Measurements from ENCODE around the gene PDCD11.
A peak's percentile ranks its signal among the peaks of the same experiment; 100 is the strongest.
"Not testable (repeated sequence)": the region's sequence is repeated elsewhere in the genome, so short reads cannot be mapped to it uniquely, and the experiment has no call there.

Gene PDCD11, protein sequence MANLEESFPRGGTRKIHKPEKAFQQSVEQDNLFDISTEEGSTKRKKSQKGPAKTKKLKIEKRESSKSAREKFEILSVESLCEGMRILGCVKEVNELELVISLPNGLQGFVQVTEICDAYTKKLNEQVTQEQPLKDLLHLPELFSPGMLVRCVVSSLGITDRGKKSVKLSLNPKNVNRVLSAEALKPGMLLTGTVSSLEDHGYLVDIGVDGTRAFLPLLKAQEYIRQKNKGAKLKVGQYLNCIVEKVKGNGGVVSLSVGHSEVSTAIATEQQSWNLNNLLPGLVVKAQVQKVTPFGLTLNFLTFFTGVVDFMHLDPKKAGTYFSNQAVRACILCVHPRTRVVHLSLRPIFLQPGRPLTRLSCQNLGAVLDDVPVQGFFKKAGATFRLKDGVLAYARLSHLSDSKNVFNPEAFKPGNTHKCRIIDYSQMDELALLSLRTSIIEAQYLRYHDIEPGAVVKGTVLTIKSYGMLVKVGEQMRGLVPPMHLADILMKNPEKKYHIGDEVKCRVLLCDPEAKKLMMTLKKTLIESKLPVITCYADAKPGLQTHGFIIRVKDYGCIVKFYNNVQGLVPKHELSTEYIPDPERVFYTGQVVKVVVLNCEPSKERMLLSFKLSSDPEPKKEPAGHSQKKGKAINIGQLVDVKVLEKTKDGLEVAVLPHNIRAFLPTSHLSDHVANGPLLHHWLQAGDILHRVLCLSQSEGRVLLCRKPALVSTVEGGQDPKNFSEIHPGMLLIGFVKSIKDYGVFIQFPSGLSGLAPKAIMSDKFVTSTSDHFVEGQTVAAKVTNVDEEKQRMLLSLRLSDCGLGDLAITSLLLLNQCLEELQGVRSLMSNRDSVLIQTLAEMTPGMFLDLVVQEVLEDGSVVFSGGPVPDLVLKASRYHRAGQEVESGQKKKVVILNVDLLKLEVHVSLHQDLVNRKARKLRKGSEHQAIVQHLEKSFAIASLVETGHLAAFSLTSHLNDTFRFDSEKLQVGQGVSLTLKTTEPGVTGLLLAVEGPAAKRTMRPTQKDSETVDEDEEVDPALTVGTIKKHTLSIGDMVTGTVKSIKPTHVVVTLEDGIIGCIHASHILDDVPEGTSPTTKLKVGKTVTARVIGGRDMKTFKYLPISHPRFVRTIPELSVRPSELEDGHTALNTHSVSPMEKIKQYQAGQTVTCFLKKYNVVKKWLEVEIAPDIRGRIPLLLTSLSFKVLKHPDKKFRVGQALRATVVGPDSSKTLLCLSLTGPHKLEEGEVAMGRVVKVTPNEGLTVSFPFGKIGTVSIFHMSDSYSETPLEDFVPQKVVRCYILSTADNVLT (N-terminal part only)

DNA sequence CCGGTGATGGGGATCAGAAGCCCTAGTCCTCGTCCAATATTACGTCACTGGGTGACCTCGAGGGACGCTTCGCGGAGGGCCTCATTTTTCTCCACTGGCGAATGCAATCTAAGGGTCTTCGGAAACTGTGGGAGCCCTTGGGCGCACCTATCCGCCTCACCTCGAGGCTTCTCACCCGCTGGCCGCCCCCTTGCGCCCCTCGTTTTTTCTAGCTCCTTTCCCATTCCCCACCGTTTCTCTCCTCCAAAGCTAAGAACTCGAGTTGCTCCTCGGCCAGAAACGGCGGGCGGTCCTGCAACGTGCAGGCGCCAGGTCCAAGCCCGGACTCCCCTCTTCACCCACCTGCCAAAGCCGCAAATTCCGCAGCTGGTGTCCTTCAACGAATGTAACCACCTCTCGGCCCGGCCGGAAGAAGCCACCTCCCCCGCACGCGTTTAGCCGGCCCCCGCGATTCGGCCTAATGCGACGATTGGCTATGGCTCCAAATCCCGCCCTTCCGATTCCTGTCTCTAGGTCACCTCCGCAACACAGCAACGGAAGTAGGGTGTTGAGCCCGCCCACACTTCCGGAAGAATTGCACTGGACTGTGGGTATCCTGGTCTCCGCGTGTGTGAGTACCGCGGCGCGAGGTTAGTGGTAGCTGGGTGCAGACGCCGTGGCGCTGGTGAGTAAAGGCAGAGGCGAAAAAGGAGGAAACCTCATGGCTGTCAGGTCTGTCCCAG, at the start of gene PDCD11, which contains the start of gene ATP5MK:
Gene PDCD11 (plus strand): TSS at position 560 of the 722 bp plus-strand sequence. CDS start 1,801 bp downstream, outside the sequence.
Gene ATP5MK (minus strand): TSS at position 409 of the 722 bp plus-strand sequence. CDS start 4,018 bp downstream, outside the sequence.
- peak; percentile 97 for DNase-seq

DNA sequence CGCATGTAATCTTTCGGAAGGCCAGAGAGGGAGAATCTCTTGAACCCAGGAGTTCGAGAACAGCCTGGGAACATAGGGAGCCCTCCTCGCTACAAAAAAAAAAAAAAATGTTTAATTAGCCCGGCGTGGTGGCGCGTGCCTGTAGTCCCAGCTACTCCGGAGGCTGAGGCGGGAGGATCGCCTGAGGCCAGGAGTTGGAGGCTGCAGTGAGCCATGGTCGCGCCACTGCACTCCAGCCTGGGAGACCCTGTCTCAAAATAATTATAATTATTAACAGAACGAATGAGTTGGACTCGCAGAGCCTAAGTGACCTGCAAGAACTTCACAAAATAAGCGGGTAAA, 46.3 kb upstream of the PDCD11 start:
- no peak for DNase-seq

DNA sequence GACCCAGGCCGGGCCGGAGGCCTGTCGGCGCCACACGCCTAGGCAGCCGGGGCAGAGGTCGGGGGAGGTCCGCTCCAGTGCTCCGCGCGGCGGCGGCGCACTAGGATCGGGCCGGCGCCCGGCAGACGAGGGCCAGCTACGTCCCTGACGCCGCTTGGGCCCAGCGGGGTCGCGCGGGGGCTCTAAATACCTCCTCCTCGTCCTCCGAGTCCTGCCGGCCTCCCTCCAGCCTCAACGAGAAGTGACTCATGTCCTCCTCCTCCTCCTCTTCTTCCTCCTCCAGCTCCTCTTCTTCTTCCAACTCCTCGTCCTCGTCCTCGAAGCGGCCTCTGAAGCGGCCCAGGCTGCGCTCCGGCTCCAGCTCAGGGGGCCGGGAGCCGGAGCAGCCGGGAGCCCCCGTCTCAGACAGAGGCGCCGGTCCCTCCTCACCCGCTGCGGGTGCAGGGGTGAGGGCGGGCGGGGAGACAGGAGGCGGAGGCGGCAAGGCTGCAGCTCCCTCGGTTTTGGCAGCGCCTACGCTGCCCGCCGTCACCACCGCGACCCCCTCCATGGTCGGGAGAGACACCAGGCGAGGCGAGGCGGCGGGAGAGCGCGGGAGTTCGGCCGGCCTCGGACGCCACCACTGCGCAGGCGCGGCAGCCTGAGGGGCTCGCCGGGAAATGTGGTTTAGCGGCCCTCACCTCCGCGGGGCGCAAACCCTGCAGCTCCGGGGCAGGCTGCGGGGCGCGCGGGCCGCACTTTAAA, 45.7 kb upstream of the PDCD11 start, which contains the start of gene PCGF6:
Gene PCGF6 (minus strand): TSS at position 624 of the 744 bp plus-strand sequence. CDS start 74 bp downstream, at position 550.
- DNase-seq = peak; percentile 75

DNA sequence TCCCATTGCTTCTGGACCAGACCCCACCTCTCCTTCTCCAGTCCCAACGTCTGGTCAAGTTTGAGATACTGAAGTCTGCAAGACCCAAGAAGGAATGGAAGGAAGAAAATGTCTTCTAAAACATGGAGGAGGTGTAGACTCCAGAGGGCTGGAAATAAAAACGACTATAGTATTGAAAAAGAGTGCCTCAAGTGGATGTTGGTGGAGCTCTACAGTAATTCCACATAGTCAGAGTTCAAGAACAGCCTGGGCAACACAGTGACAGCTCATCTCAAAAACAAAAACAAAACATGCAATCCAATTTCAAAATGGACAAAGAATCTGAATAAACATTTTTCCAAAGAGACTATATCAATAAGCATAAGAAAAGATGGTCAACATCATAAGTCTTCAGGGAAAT, 43.1 kb upstream of the PDCD11 start:
- no peak for DNase-seq

DNA sequence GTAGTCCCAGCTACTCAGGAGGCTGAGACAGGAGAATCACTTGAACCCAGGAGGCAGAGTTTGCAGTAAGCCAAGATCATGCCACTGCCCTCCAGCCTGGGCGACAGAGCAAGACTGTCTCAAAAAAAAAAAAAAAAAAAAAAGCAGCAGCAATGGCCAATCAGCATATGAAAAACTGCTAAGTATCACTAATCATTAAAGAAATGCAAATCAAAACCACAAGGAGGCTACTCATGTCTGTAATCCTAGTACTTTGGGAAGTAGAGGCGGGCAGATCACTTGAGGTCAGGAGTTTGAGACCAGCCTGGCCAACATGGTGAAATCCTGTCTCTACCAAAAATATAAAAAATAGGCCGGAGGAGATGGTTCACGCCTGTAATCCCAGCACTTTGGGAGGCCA, 41.9 kb upstream of the PDCD11 start:
- not testable (repeated sequence) for DNase-seq

DNA sequence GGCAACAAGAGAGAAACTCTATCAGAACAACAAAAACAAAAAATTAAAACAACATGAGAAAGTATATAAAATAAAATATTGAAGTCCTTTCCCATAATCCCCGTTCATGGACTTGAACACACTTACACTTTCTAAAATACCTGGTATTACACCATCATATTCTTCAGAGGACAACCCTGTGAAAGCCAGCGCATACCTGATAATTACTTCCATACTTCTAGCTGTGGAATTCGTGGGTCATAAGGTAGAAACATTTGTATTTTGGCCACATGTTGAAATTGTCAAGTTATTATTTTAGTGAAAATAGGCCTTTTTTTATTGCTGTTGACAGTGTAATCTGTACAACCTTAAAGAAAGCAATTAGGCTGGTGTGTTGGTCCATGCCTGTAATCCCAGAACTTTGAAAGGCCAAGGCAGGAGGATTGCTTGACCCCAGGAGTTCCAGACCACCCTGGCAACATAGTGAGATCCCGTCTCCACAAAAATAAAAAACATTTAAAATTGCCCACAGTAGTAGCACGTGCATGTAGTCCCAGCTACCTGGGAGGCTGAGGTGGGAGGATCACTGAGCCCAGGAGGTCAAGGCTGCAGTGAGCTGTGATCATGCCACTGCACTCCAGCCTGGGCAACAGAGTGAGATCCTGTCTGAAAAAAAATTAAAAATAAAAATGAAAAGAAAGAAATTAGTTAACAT, 40.4 kb upstream of the PDCD11 start:
- DNase-seq = no peak

DNA sequence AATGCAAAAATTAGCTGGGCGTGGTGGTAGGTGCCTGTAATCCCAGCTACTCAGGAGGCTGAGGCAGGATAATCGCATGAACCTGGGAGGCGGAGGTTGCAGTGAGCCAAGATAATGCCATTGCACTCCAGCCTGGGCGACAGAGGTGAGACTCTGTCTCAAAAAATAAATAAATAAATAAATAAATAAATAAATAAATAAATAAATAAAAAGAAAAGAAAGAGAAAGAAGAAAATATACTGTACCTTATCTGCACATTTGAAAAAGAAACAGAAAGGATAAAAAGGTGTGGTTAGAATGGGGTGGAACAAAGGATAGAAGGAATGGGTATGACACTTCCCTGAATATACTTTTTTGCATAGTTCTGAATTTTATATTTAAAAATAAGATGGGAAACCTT, 36.9 kb upstream of the PDCD11 start:
- DNase-seq = not testable (repeated sequence)

DNA sequence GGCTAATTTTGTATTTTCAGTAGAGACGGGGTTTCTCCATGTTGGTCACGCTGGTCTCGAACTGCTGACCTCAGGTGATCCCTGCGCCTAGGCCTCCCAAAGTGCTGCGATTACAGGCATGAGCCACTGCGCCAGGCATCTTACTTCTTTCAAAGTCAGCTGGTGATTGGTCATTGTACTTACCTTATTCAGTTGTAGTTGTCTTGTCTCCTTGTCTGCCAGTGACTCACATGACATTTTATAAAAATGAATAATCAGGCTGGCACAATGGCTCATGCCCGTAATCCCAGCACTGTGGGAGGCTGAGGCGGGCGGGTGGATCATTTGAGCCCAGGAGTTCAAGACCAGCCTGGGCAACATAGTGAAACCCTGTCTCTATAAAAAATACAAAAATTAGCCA, 35.6 kb upstream of the PDCD11 start:
- not testable (repeated sequence) for DNase-seq

DNA sequence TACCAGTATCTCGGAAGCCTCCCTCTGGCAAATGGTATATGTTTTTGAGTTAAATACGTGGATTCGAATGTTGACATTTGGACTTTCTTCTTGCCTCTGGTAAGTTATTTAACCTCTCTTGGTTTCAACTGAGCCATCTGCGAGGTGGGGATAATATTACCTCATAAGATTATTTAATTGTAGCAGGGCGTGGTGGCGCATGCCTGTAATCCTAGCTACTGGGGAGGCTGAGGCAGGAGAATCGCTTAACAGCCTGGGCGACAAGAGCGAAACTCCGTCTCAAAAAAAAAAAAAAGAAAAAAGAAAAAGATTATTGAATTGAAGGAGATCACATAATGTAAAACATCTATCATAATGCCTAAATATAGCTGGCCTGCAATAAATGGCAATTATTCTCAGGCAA, 29.0 kb upstream of the PDCD11 start:
- no peak for DNase-seq

DNA sequence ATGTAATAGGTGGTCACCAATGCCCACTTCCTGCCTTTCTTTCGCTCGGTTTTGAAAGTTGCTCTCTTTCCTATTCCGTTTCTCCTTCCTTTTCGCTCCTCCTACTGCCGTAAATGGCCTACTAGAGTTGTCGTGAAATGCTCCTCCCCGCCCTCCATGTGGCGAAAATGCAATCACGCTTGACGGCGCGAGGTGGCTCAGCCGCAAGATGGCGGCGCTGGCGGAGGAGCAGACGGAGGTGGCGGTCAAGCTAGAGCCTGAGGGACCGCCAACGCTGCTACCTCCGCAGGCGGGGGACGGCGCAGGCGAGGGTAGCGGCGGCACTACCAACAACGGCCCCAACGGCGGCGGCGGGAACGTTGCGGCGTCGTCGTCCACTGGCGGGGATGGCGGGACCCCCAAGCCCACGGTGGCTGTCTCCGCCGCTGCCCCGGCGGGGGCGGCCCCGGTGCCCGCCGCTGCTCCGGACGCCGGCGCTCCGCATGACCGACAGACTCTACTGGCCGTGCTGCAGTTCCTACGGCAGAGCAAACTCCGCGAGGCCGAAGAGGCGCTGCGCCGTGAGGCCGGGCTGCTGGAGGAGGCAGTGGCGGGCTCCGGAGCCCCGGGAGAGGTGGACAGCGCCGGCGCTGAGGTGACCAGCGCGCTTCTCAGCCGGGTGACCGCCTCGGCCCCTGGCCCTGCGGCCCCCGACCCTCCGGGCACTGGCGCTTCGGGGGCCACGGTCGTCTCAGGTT, 28.5 kb upstream of the PDCD11 start, which contains the start of gene TAF5:
Gene TAF5 (plus strand): TSS at position 195 of the 737 bp plus-strand sequence. CDS start 14 bp downstream, at position 209.
- peak; percentile 94 for DNase-seq

DNA sequence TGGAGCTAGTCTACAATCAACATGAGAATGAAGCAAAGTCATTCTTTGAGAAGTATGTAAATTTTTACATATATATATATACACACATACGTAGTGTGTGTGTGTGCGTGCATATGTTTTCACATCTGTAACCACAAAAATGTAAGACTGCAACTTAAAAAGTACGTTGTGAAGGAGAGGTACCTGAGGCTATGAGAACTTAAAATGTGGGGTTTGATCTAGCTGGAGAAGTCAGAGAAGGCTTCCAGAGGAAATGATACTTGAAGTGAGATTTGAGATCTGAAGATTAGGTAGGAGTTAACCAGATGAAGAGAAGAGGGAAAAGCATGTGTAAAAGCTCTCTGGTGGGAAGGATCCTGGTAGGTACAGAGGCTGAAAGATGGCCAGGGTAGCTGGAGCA, 22.9 kb upstream of the PDCD11 start:
- no peak for DNase-seq

DNA sequence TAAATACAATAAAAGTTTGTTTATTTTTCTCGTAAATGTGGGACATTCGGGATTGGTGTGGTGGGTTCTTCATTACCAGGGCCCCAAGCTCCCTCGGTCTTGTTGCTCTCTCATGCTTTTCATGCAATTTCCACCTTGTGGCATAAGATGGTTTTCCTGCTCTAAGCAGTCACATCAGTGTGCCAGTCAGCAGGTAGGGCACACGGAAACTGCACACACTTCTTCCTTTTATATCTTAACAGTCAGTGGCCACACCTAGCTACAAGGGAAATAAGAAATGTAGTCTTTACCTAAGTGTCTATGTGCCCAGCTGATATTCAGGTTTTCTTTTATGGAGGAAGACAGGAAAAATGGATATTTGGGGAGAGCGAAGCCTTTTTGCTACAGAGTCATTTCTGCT, 22.2 kb upstream of the PDCD11 start:
- no peak for DNase-seq

DNA sequence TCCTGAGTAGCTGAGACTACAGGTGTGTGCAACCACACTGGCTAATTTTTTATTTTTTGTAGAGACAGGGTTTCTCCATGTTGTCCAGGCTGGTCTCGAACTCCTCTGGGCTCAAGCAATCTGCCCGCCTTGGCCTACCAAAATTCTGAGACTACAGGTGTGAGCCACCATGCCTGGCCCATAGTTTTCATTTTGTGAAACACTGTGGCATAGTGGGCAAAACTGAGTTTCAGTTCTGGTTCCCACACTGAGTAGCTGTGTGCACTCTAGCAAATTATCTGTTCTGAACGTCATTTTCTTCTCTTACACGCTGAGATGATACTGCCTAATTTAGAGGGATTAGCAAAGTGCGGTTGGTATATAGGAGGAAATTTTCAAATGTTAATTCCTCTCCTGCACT, 13.7 kb upstream of the PDCD11 start:
- DNase-seq = no peak

DNA sequence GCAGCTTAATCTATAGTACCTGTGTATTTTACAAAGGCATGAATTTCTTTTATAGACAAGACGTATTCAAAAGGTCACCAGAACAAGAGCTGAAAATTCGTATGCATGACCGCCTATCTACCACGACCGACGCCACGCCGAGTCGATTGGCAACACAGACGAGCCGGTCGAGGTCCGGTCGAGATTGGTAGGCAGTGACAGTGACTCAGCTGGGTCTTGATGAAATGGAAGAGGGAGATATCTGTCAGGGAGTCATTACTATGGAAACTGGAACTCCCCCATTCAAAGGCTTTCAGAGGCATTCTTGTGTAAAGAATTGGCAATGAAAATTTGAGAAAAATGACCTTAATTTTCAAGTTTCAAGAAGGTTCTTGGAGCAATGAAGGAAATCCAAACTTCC, 2.2 kb upstream of the PDCD11 start:
- no peak for DNase-seq

DNA sequence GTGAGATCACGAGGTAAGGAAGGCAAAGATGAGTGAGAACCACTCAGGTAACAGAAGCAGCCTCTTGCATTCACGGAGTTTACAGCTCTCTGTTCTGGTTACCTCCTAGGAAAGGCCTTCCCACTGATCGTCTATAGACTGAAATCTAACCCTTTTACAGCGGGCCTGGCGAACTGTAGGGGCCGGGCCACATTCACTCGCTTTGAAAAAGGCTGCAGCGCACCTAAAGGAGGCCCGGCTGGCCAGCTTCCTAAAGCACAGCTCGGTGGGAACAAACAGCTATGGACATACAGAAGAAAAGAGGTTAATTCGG, 716 bp upstream of the PDCD11 start:
- no peak for DNase-seq

DNA sequence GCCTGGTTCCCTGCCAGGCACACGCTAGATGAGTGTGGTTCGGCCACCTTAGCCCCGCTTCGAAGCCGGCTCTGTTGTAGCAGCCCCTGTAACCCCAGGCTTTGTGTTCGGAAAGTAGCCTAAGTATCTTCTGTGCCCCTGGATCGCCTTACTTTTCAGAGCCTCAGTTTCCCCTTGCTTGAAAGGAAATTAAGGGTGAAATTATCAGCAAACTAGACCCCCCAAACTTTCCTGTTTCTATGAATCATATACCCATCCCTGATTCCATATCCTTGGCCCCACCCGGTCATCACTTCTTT, 312 bp downstream of the PDCD11 start:
- DNase-seq = no peak

DNA sequence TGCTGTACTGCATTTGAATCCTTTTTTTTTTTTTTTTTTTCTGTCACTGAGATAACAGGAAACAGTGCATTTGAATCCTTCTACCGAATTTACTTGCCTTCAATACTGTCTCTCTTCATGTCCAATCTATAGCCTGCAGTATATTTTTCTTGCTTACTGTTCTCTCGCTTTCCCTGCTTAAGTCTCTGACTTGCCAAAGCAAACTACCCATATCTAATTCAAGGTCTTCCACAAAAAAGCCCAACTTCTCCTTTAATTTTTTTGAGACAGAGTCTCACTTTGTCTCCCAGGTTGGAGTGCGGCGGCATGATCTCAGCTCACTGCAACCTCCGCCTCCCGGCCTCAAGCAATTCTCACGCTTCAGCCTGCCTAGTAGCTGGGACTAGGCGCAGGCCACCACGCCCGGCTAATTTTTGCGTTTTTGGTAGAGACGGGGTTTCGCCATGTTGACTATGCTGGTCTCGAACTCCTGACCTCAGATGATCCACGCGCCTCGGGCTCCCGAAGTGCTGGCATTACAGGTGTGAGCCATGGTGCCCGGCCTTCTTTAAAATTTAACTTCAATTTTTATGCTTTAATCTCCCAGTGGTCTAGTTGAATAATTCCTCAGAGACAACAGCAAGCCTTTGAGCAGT, 882 bp downstream of the PDCD11 start:
- DNase-seq = no peak

DNA sequence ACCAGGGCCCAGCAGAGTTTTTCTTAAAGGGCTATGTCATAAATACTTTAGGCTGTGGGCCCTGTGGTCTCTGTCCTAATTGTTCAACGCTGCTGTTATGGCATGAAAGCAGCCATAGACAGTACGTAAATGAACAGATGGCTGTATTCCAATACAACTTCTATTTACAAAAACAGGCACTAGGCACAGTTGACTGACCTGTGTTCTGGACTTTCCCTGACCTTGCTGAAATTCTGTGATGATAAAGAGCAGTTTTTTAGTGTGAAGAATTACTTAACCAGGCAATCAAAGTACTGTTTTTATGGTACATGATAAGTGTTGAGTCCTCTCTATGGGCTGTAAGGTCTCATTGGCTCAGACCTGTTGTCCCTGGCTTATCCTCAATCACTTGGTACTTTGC, 17.1 kb downstream of the PDCD11 start:
- no peak for DNase-seq

DNA sequence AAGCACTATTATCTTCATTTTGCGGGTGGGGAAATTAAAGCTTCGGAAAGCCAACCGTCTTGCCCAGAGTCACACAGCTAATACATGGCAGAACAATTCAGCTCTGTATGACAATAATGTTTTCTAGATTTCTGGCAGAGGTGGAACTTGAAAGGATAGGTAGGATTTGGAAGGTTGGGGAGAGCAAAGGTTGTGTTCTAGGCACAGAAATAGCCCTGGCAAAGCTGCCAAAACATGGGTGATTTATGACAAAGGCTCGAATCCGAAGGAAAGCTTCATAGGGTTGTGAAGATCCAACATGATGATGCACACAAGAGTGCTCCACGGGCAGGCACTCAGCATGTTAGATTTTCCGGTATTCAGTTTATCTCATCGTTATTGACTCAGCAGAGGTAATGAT, 19.2 kb downstream of the PDCD11 start:
- DNase-seq = no peak

All from NCI-H1436 (cell line).